ENCODE results near the gene ATP9A.

The ATP9A gene

DNA sequence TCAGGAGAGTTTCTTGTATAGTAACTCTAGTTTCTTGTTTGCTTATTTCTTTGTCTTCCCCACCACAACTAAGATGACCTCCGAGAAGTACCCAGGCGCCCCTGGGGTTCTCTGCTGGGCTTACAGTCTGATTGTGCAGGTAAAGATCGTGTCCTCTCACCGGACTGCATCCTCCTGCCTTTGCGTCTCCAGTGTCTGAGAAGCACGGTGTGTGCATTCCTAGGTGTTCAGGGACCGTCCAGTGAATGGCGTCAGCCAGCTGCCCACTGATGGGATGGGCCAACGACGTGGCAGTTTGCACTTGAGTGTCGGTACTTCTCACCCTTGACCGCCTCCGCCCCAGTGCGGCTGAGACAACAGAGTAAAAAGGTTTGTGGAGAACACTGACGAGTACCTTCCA, 169.6 kb downstream of the ATP9A start:
- Mint-ChIP-seq H3K4me3 (no peak overlapping the region), H3K9me3 (no peaks in the 10 kb centered on the region), H3K4me1 (ENCODE audit: low read depth in 2 of 2) (peaks cover 4 to 11% of the 10 kb centered on the region in 2 donors), H3K27me3 (peaks cover 0 to 22% of the 10 kb centered on the region in 2 donors), H3K36me3 (ENCODE audit: insufficient read depth) (no peaks in the 10 kb centered on the region), H3K27ac (no peak overlapping the region)
- ATAC-seq (replicated peaks) (no peak), DNase-seq (no peak)

DNA sequence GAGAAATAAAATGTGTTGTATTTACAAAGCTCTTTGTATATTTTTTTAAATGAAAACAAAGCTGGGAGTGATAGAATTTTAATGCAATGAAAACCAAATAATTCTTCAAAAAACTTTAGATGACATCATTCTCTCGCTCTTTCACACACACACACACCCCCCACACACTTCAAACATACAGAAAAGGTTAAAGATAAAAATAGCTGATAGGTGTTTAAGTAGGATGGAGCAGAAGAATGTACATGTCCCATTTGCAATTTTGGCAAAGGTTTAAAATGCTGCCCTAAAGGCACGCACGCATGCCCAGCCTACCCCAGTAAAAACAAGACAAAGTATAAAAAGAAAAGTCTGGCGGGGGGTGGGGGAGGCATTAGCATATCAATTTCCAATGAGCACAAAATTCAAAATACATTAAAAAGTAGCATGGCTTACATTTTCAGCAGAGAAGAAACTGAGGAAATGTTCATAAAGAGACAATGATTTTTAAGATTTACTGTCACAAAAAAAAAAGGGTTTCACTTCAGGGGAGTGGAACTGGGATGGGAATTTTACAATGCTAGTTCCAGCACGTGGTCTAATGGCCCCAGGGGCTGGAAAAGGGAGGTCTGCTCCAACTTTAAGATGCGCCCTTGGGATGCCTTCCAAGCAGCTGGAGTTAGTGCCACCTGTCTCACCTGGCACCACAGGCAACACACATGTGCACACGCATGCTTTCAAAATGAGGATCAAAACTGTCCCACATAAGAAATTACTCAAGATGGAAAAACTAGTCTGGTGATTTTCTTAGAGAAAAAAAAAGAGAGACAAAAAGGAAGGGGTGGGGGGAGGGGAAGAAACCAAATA, 170.6 kb downstream of the ATP9A start:
- H3K36me3 Mint-ChIP-seq (ENCODE audit: insufficient read depth): no peaks in the 10 kb centered on the region
- no peaks in the 10 kb centered on the region for H3K9me3 Mint-ChIP-seq
- H3K27me3 Mint-ChIP-seq: peaks cover 0 to 22% of the 10 kb centered on the region in 2 donors
- no peak overlapping the region for H3K4me3 Mint-ChIP-seq
- H3K4me1 Mint-ChIP-seq (ENCODE audit: low read depth in 2 of 2): peaks cover 5 to 11% of the 10 kb centered on the region in 2 donors
- no peak overlapping the region for H3K27ac Mint-ChIP-seq
- ATAC-seq (replicated peaks) (no peak), DNase-seq (no peak)

- peaks cover 5 to 11% of the 10 kb centered on the region in 2 donors for H3K4me1 Mint-ChIP-seq (ENCODE audit: low read depth in 2 of 2)
- H3K36me3 Mint-ChIP-seq (ENCODE audit: insufficient read depth): no peaks in the 10 kb centered on the region
- H3K4me3 Mint-ChIP-seq: no peak overlapping the region
- ATAC-seq (replicated peaks) (no peak), DNase-seq (no peak)
- H3K27me3 Mint-ChIP-seq: peaks cover 0 to 22% of the 10 kb centered on the region in 2 donors
- H3K9me3 Mint-ChIP-seq: no peaks in the 10 kb centered on the region
- H3K27ac Mint-ChIP-seq: peak overlapping the region in 1 of 2 donors; percentile 83
These were observed 171.4 kb downstream of the ATP9A start for GRCh38 chr20:51596668-51597388.

DNA sequence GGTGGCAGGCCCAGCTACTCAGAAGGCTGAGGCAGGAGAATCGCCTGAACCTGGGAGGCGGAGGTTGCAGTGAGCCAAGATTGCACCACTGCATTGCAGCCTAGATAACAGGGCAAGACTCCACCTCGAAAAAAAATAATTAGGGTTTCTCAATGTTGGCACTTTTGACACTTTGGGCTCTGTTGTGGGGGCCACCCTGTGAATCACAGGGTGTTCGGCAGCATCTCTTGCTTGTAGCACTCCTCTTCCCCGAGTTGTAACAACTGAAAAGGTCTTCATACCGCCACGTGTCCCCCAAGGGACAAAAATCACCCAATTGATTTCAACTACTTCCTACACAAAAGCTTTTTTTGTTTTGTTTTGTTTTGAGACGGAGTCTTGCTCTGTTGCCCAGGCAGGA, 172.4 kb downstream of the ATP9A start:
- peak overlapping the region in 1 of 2 donors; percentile 83 for H3K27ac Mint-ChIP-seq
- H3K9me3 Mint-ChIP-seq: no peaks in the 10 kb centered on the region
- H3K4me1 Mint-ChIP-seq (ENCODE audit: low read depth in 2 of 2): peaks cover 5 to 11% of the 10 kb centered on the region in 2 donors
- peaks cover 0 to 22% of the 10 kb centered on the region in 2 donors for H3K27me3 Mint-ChIP-seq
- H3K36me3 Mint-ChIP-seq (ENCODE audit: insufficient read depth): no peaks in the 10 kb centered on the region
- DNase-seq (no peak), ATAC-seq (replicated peaks) (no peak)
- peak overlapping the region in 1 of 2 donors; percentile 54 for H3K4me3 Mint-ChIP-seq

GRCh38 chr20:51595058-51595532, 173.1 kb downstream of the ATP9A start:
- DNase-seq (peak; percentile 64 to 71 (median 66)), ATAC-seq (replicated peaks) (peak; percentile 95)
- Mint-ChIP-seq H3K9me3 (no peaks in the 10 kb centered on the region), H3K36me3 (ENCODE audit: insufficient read depth) (no peaks in the 10 kb centered on the region), H3K4me3 (peak overlapping the region in 1 of 2 donors; percentile 54), H3K27ac (peak overlapping the region; percentile 29 to 83), H3K4me1 (ENCODE audit: low read depth in 2 of 2) (peaks cover 5 to 11% of the 10 kb centered on the region in 2 donors), H3K27me3 (peaks cover 0 to 19% of the 10 kb centered on the region in 2 donors)

DNA sequence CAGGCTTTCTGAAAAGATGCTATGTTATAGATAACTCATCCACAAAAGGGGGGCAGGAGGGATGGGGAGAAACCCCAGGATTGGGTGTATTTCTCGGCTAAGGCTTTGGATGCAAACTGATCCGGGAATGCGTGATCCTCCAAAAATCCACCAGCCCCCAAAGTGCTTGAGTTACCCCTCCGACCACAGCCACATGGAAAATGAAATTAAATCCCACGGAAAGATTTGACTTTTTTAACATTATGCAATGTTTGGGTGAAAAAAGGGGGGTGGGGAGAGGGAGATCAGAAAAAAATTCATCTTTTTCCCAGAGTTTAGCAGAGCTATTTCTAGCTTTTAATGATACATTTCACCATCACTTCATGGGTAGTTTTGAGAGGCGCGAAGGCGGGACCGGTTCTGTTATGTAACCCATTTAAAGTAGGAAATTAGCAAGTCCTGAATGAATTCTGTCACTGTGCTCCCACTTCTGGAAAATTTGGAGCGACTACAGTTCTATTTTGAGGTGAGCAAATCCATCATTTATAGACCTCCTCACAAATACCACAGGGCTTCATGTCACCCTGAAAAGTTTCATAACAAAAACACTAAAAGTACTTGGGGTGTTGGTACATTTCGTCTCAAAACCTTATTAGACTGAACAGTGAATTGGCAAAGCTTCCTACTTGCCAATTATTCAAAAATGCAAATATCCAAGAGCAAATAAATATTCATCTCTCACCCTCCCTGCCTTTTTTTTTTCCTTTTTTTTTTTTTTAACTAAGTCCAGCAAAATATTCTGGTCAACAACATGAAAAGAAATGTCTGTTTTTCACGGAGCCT, 173.7 kb downstream of the ATP9A start:
- H3K4me3 Mint-ChIP-seq: peak overlapping the region in 1 of 2 donors; percentile 54
- peaks cover 5 to 11% of the 10 kb centered on the region in 2 donors for H3K4me1 Mint-ChIP-seq (ENCODE audit: low read depth in 2 of 2)
- H3K9me3 Mint-ChIP-seq: no peaks in the 10 kb centered on the region

DNA sequence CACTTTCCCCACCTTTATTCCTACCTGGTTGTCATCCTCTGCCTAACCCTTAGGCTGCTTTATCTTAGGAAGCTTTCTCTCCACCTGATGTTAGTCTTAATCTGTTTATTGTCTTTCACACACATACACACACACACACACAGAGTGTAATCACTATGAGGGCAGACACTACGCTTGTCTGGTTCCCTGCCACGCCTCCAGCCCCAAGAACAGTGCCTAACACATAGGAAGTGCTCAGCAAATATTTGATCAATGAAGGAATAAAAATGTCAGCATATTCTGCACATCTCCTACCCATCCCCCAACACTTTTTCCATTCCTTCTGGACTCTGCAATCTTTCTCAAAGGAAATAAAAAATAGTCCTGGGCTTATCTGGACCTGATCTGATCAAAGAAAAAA, 174.6 kb downstream of the ATP9A start:
- no peaks in the 10 kb centered on the region for H3K9me3 Mint-ChIP-seq
- H3K4me1 Mint-ChIP-seq (ENCODE audit: low read depth in 2 of 2): peaks cover 6 to 15% of the 10 kb centered on the region in 2 donors
- peaks cover 0 to 6% of the 10 kb centered on the region in 2 donors for H3K27me3 Mint-ChIP-seq
- no peak overlapping the region for H3K27ac Mint-ChIP-seq
- no peak for ATAC-seq (replicated peaks)
- DNase-seq: no peak
- H3K4me3 Mint-ChIP-seq: no peak overlapping the region
- no peaks in the 10 kb centered on the region for H3K36me3 Mint-ChIP-seq (ENCODE audit: insufficient read depth)

More for the DNA sequence above, 173.7 kb downstream of the ATP9A start:
- ATAC-seq (replicated peaks) (no peak), DNase-seq (no peak)
- Mint-ChIP-seq H3K27ac (peak overlapping the region; percentile 29 to 83), H3K27me3 (peaks cover 0 to 13% of the 10 kb centered on the region in 2 donors), H3K36me3 (ENCODE audit: insufficient read depth) (no peaks in the 10 kb centered on the region)

GRCh38 chr20:51592564-51592963, 175.6 kb downstream of the ATP9A start:
- H3K27me3 Mint-ChIP-seq: peaks cover 0 to 6% of the 10 kb centered on the region in 2 donors
- H3K4me1 Mint-ChIP-seq (ENCODE audit: low read depth in 2 of 2): peaks cover 9 to 18% of the 10 kb centered on the region in 2 donors
- no peak overlapping the region for H3K27ac Mint-ChIP-seq
- H3K9me3 Mint-ChIP-seq: no peaks in the 10 kb centered on the region
- H3K36me3 Mint-ChIP-seq (ENCODE audit: insufficient read depth): no peaks in the 10 kb centered on the region
- DNase-seq (no peak), ATAC-seq (replicated peaks) (no peak)
- H3K4me3 Mint-ChIP-seq: no peak overlapping the region

DNA sequence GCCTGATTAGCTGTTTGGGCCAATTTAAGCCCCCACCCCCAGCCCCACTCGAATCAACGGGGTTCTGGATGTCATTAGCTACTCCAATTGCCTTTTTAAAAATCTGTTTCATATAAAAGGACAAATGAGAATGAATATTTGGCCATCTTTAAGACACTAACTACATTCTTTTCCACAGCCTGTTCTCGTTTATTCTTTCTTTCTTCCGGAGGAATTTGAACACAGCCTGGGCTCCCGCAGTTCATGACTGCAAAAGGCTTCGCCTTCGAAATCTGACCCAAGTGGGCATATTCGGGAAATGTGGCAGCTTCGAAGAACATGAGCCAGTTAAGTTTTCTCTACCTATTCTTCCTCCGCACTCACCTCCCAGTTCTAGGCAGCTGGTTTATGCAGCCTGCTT, 176.3 kb downstream of the ATP9A start:
- no peak for ATAC-seq (replicated peaks)
- H3K9me3 Mint-ChIP-seq: no peaks in the 10 kb centered on the region
- H3K4me1 Mint-ChIP-seq (ENCODE audit: low read depth in 2 of 2): peaks cover 9 to 18% of the 10 kb centered on the region in 2 donors
- DNase-seq: no peak
- H3K27ac Mint-ChIP-seq: no peak overlapping the region
- peaks cover 0 to 6% of the 10 kb centered on the region in 2 donors for H3K27me3 Mint-ChIP-seq
- H3K36me3 Mint-ChIP-seq (ENCODE audit: insufficient read depth): no peaks in the 10 kb centered on the region
- H3K4me3 Mint-ChIP-seq: no peak overlapping the region

DNA sequence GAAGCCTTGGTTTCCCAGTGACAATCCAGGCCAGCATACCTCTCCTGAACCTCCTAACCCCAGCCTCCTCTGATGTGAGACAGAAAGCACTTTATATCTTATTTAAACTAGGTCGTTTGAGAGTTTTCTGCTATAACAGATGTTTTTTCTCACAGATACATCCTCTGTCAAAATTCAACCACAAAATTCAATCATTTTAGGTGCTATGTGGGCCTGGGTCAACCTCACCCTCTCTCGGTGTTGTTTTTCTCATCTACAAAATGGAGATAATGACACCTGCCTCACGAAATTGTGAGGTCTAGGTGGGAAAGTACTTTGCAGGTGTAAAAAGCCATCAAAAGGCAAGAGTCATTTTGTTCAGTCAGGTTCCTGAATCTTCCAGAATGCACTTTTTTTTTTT, 179.4 kb downstream of the ATP9A start:
- Mint-ChIP-seq H3K27ac (peak overlapping the region; percentile 13 to 25), H3K4me3 (peak overlapping the region; percentile 27 to 39), H3K9me3 (no peaks in the 10 kb centered on the region), H3K27me3 (no peaks in the 10 kb centered on the region), H3K36me3 (ENCODE audit: insufficient read depth) (no peaks in the 10 kb centered on the region), H3K4me1 (ENCODE audit: low read depth in 2 of 2) (peaks cover 9 to 12% of the 10 kb centered on the region in 2 donors)
- DNase-seq: no peak
- peak; percentile 65 for ATAC-seq (replicated peaks)

- Mint-ChIP-seq H3K4me1 (ENCODE audit: low read depth in 2 of 2) (peaks cover 6 to 12% of the 10 kb centered on the region in 2 donors), H3K36me3 (ENCODE audit: insufficient read depth) (no peaks in the 10 kb centered on the region), H3K27me3 (no peaks in the 10 kb centered on the region), H3K27ac (no peak overlapping the region), H3K9me3 (no peaks in the 10 kb centered on the region), H3K4me3 (no peak overlapping the region)
- no peak for DNase-seq
- no peak for ATAC-seq (replicated peaks)
These were observed 181.0 kb downstream of the ATP9A start for GRCh38 chr20:51587145-51587544.

DNA sequence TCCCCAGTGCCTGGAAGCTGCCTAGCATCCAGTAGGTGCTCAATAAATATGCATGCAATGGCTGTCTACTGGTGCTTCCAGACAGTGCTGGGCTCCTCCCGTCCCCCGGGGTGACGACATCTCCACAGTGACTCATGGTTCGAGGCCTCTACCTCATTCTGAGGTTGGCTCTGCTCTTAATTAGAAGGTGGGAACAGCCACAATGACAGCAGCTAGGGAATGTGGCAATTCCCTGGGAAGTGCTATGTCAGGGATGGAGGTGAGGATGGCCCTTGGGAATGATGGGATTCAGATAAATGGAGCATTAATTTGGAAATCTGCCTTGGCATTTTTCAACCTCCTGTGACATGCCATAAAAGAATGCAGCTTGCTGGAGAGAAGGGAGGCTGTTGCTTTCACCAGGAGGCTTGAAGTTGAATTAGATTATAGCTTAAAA, 182.2 kb downstream of the ATP9A start:
- Mint-ChIP-seq H3K27ac (no peak overlapping the region), H3K4me1 (ENCODE audit: low read depth in 2 of 2) (peaks cover 6 to 12% of the 10 kb centered on the region in 2 donors), H3K36me3 (ENCODE audit: insufficient read depth) (no peaks in the 10 kb centered on the region), H3K9me3 (no peaks in the 10 kb centered on the region), H3K4me3 (no peak overlapping the region), H3K27me3 (no peaks in the 10 kb centered on the region)
- no peak for DNase-seq
- ATAC-seq (replicated peaks): no peak

- no peaks in the 10 kb centered on the region for H3K36me3 Mint-ChIP-seq (ENCODE audit: insufficient read depth)
- no peak overlapping the region for H3K27ac Mint-ChIP-seq
- no peaks in the 10 kb centered on the region for H3K9me3 Mint-ChIP-seq
- DNase-seq (no peak), ATAC-seq (replicated peaks) (no peak)
- no peak overlapping the region for H3K4me3 Mint-ChIP-seq
- H3K27me3 Mint-ChIP-seq: no peaks in the 10 kb centered on the region
- H3K4me1 Mint-ChIP-seq (ENCODE audit: low read depth in 2 of 2): peaks cover 6 to 12% of the 10 kb centered on the region in 2 donors
These were observed 183.0 kb downstream of the ATP9A start for GRCh38 chr20:51585148-51585547.
